ENCODE data around the gene CYBB.

CYBB gene

GRCh38 chrX:37787423-37787869 lies 7.6 kb downstream of the CYBB start:
- no peak for DNase-seq (ENCODE audit: low spot score)
- TF ChIP-seq CTCF (IDR thresholded peaks at IDR 0.05; ENCODE audit: extremely low read depth, insufficient read depth, missing control alignments): no peak
- in situ Hi-C loops (cut with MboI; ENCODE audit: low pct_unique_long_range_greater_than_20kb, low sequenced_read_pairs, unreplicated experiment): no loop called here

GRCh38 chrX:37796310-37796709 lies 16.5 kb downstream of the CYBB start:
- in situ Hi-C loops (cut with MboI; ENCODE audit: low pct_unique_long_range_greater_than_20kb, low sequenced_read_pairs, unreplicated experiment): no loop called here
- TF ChIP-seq CTCF (IDR thresholded peaks at IDR 0.05; ENCODE audit: extremely low read depth, insufficient read depth, missing control alignments): no peak

GRCh38 chrX:37796805-37797204 lies 16.9 kb downstream of the CYBB start:
- no peak for TF ChIP-seq CTCF (IDR thresholded peaks at IDR 0.05; ENCODE audit: extremely low read depth, insufficient read depth, missing control alignments)
- in situ Hi-C loops (cut with MboI; ENCODE audit: low pct_unique_long_range_greater_than_20kb, low sequenced_read_pairs, unreplicated experiment): no loop called here
- DNase-seq (ENCODE audit: low spot score): no peak

More at GRCh38 chrX:37796310-37796709, 16.5 kb downstream of the CYBB start:
- no peak for DNase-seq (ENCODE audit: low spot score)

- no peak for DNase-seq (ENCODE audit: low spot score)
- in situ Hi-C loops (cut with MboI; ENCODE audit: low pct_unique_long_range_greater_than_20kb, low sequenced_read_pairs, unreplicated experiment): no loop called here
These were observed 20.1 kb downstream of the CYBB start for GRCh38 chrX:37799936-37800335.

GRCh38 chrX:37800717-37801116 lies 20.9 kb downstream of the CYBB start:
- in situ Hi-C loops (cut with MboI; ENCODE audit: low pct_unique_long_range_greater_than_20kb, low sequenced_read_pairs, unreplicated experiment): no loop called here
- no peak for TF ChIP-seq CTCF (IDR thresholded peaks at IDR 0.05; ENCODE audit: extremely low read depth, insufficient read depth, missing control alignments)
- no peak for DNase-seq (ENCODE audit: low spot score)

More at GRCh38 chrX:37799936-37800335, 20.1 kb downstream of the CYBB start:
- TF ChIP-seq CTCF (IDR thresholded peaks at IDR 0.05; ENCODE audit: extremely low read depth, insufficient read depth, missing control alignments): no peak

GRCh38 chrX:37802028-37802427 lies 22.2 kb downstream of the CYBB start:
- TF ChIP-seq CTCF (IDR thresholded peaks at IDR 0.05; ENCODE audit: extremely low read depth, insufficient read depth, missing control alignments): no peak
- in situ Hi-C loops (cut with MboI; ENCODE audit: low pct_unique_long_range_greater_than_20kb, low sequenced_read_pairs, unreplicated experiment): no loop called here
- no peak for DNase-seq (ENCODE audit: low spot score)

GRCh38 chrX:37803057-37803456 lies 23.2 kb downstream of the CYBB start:
- TF ChIP-seq CTCF (IDR thresholded peaks at IDR 0.05; ENCODE audit: extremely low read depth, insufficient read depth, missing control alignments): no peak
- DNase-seq (ENCODE audit: low spot score): no peak
- in situ Hi-C loops (cut with MboI; ENCODE audit: low pct_unique_long_range_greater_than_20kb, low sequenced_read_pairs, unreplicated experiment): no loop called here

Data from GM13977 (cell line).